ENCODE measurements around the gene RBFOX1.

The RBFOX1 gene

GRCh38 chr16:7366993-7367880 is 34.6 kb downstream of the RBFOX1 start:
- TF ChIP-seq, protein P1, sequence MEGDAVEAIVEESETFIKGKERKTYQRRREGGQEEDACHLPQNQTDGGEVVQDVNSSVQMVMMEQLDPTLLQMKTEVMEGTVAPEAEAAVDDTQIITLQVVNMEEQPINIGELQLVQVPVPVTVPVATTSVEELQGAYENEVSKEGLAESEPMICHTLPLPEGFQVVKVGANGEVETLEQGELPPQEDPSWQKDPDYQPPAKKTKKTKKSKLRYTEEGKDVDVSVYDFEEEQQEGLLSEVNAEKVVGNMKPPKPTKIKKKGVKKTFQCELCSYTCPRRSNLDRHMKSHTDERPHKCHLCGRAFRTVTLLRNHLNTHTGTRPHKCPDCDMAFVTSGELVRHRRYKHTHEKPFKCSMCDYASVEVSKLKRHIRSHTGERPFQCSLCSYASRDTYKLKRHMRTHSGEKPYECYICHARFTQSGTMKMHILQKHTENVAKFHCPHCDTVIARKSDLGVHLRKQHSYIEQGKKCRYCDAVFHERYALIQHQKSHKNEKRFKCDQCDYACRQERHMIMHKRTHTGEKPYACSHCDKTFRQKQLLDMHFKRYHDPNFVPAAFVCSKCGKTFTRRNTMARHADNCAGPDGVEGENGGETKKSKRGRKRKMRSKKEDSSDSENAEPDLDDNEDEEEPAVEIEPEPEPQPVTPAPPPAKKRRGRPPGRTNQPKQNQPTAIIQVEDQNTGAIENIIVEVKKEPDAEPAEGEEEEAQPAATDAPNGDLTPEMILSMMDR (IDR thresholded peaks at IDR 0.05; ENCODE audit: low read length), result no peak

DNA sequence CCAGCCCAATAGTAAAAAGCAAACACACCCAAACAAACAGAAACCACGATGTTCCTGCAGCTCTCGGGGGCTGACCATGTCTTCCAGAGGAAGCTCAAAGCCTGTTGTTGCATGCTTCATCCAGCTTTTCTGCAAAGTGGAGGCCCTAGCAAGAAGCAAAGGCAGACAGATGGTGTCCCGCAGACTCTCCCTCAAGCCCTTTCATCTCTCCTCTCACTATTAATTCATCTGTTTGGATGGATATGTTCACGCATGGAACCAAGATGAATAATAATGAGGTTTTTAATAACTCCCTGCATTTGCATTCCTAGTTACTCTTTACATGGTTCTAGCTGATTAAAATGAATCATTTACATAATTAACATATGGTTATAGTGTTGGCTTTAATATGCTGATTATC is 36.6 kb downstream of the RBFOX1 start:
- Histone ChIP-seq H3K79me2 (ENCODE audit: insufficient read depth, low read length) (no peaks in the 10 kb centered on the region), H3F3A (ENCODE audit: insufficient read depth, low read length) (no peaks in the 10 kb centered on the region), H3K4me2 (ENCODE audit: low read length) (no peak overlapping the region), H3K9me3 (ENCODE audit: low read length) (no peaks in the 10 kb centered on the region), H4K20me1 (ENCODE audit: insufficient read depth, low read length) (no peaks in the 10 kb centered on the region), H3K4me1 (ENCODE audit: insufficient read depth, low read length, severe bottlenecking) (no peaks in the 10 kb centered on the region), H3K4me3 (ENCODE audit: low read depth, low read length, poor library complexity, severe bottlenecking) (no peak overlapping the region), H3K27ac (ENCODE audit: low read depth, low read length, poor library complexity, severe bottlenecking) (no peak overlapping the region), H3K36me3 (ENCODE audit: insufficient read depth, low read length) (no peaks in the 10 kb centered on the region), H3K9me2 (ENCODE audit: low read depth, low read length) (no peaks in the 10 kb centered on the region), H3K9ac (ENCODE audit: low read length) (no peak overlapping the region), H2AFZ (ENCODE audit: low read length) (no peak overlapping the region), H3K27me3 (ENCODE audit: insufficient read depth, low read length) (no peaks in the 10 kb centered on the region)
- TF ChIP-seq, protein P1 (IDR thresholded peaks at IDR 0.05; ENCODE audit: low read length), result no peak
- TF ChIP-seq EZH2 (IDR thresholded peaks at IDR 0.05; ENCODE audit: borderline replicate concordance, low read length), result no peak

More at GRCh38 chr16:7366993-7367880, 34.6 kb downstream of the RBFOX1 start:
- Histone ChIP-seq H3K4me2 (ENCODE audit: low read length) (no peak overlapping the region), H3K9ac (ENCODE audit: low read length) (no peak overlapping the region), H3K27me3 (ENCODE audit: insufficient read depth, low read length) (no peaks in the 10 kb centered on the region), H3F3A (ENCODE audit: insufficient read depth, low read length) (no peaks in the 10 kb centered on the region), H3K27ac (ENCODE audit: low read depth, low read length, poor library complexity, severe bottlenecking) (no peak overlapping the region), H3K79me2 (ENCODE audit: insufficient read depth, low read length) (no peaks in the 10 kb centered on the region), H3K4me1 (ENCODE audit: insufficient read depth, low read length, severe bottlenecking) (no peaks in the 10 kb centered on the region), H3K9me2 (ENCODE audit: low read depth, low read length) (no peaks in the 10 kb centered on the region), H3K36me3 (ENCODE audit: insufficient read depth, low read length) (no peaks in the 10 kb centered on the region), H2AFZ (ENCODE audit: low read length) (no peak overlapping the region), H4K20me1 (ENCODE audit: insufficient read depth, low read length) (no peaks in the 10 kb centered on the region), H3K9me3 (ENCODE audit: low read length) (no peaks in the 10 kb centered on the region), H3K4me3 (ENCODE audit: low read depth, low read length, poor library complexity, severe bottlenecking) (no peak overlapping the region)

GRCh38 chr16:7372095-7372494 is 39.5 kb downstream of the RBFOX1 start:
- H3K9me3 ChIP-seq (ENCODE audit: low read length), result no peaks in the 10 kb centered on the region
- H3K27me3 ChIP-seq (ENCODE audit: insufficient read depth, low read length), result no peaks in the 10 kb centered on the region
- H2AFZ ChIP-seq (ENCODE audit: low read length), result no peak overlapping the region
- H4K20me1 ChIP-seq (ENCODE audit: insufficient read depth, low read length), result no peaks in the 10 kb centered on the region
- H3K79me2 ChIP-seq (ENCODE audit: insufficient read depth, low read length), result no peaks in the 10 kb centered on the region
- H3K4me1 ChIP-seq (ENCODE audit: insufficient read depth, low read length, severe bottlenecking), result no peaks in the 10 kb centered on the region
- no peak overlapping the region for H3K27ac ChIP-seq (ENCODE audit: low read depth, low read length, poor library complexity, severe bottlenecking)
- H3K9me2 ChIP-seq (ENCODE audit: low read depth, low read length), result no peaks in the 10 kb centered on the region
- H3K36me3 ChIP-seq (ENCODE audit: insufficient read depth, low read length), result no peaks in the 10 kb centered on the region
- no peak overlapping the region for H3K4me3 ChIP-seq (ENCODE audit: low read depth, low read length, poor library complexity, severe bottlenecking)
- TF ChIP-seq, protein P1 (IDR thresholded peaks at IDR 0.05; ENCODE audit: low read length), result no peak
- no peak for TF ChIP-seq EZH2 (IDR thresholded peaks at IDR 0.05; ENCODE audit: borderline replicate concordance, low read length)
- H3K9ac ChIP-seq (ENCODE audit: low read length), result no peak overlapping the region
- no peaks in the 10 kb centered on the region for H3F3A ChIP-seq (ENCODE audit: insufficient read depth, low read length)
- no peak overlapping the region for H3K4me2 ChIP-seq (ENCODE audit: low read length)

Data from OCI-LY1 (cell line).